H54 (cell line): ENCODE data around the gene TOR1AIP2.
A peak's percentile ranks its signal among the peaks of the same experiment; 100 is the strongest.

Source experiments
- DNase-seq: peaks from one replicate; pipeline ENCODE4 v3.0.0; 2011; ENCODE audit warnings: low spot score, mixed read lengths; ENCODE audit not compliant: insufficient read length
- FAIRE-seq: peaks from 3 replicates; lab custom pipeline; 2011; peaks lifted over from hg19 to GRCh38; lab: Jason Lieb, UNC
- POLR2A ChIP-seq: IDR thresholded peaks from 2 replicates; pipeline ENCODE4 v1.6.1; 2011; ENCODE audit warnings: low read depth, mild to moderate bottlenecking, low read length

Gene TOR1AIP2

DNA sequence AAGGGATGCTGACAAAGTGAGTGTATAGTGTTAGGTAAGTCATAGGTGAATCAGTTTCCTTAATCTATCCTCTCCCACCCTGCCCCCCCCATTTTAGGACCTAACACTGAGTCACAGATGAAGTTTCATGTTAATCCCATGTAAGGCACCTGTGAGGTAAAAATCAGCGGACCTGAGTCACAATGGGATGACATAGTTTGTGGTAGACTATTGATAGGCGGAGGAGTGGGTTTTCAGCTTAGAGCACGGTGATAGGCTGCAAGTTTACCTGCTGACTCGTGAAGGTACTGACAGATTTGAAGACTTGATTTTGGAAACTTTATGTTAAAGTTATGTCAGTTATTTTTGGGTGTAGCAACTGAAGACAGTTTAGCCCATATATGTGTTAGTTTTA, 6.1 kb upstream of the TOR1AIP2 start:
- no peak for DNase-seq
- no peak for TF ChIP-seq POLR2A
- no peak for FAIRE-seq

DNA sequence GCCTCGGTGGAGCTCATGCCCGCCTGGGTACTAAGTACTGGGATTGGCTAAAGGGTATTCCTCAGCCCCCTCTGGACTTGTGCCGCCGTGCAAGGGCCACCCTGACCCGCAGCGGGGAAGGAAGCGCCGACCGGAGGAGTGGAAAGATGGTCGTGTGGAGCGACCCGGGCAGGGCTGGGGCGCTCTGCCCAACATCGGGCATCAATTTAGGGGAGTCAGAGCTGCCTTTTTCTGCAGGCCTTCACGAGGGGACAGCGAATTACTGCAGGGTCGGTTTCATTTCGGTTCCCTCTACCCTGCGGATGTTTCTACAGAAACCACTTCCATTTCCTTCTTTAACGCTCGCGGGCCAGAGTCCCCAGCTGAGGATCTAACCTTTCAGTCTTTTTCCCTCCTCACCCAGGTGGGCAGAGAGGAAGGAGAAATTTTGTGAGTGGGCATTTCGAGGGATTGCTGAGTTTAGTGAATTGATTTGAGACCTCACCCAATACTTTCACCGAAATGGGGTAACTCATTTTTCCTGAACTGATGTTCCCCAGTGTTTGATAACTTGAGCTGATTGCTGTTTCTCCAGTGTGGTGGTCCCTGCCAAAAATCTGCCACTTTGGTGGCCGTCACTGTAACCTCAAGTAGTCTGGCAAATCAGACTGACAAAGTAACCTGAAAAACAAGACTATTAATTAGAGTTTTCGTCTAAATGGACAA, 5.6 kb upstream of the TOR1AIP2 start:
- no peak; the same call in 1 of the 2 replicates for TF ChIP-seq POLR2A
- FAIRE-seq = no peak

DNA sequence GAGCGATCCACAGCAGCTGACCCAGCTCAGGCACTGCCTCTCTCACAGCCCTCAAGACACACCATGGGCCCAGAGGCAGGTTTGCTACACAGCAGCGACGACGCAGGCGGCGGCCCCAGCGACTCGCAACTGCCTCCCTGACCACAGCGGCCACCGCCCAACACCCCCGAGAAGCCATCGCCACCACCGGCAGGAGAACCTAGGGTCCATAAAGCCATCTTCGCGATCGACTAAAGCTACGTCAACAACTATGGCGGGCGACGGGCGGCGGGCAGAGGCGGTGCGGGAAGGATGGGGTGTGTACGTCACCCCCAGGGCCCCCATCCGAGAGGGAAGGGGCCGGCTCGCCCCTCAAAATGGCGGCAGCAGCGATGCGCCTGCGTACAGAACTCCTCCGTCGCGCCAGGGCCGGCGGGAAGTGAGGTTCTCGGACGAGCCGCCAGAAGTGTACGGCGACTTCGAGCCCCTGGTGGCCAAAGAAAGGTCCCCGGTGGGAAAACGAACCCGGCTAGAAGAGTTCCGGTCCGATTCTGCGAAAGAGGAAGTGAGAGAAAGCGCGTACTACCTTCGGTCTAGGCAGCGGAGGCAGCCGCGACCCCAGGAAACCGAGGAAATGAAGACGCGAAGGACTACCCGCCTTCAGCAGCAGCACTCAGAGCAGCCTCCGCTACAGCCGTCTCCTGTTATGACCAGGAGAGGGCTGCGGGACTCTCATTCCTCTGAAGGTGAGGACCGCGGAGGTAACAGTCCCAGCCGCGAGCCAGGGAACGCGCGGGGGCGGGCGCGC, 4.8 kb upstream of the TOR1AIP2 start, which contains the start of gene TOR1AIP1:
Gene TOR1AIP1, plus strand, starts transcription at position 33 of the 787 bp plus-strand sequence. Its CDS starts 218 bp downstream, at position 251.
- peak; percentile 92 for TF ChIP-seq POLR2A
- FAIRE-seq = peak; percentile 64
- DNase-seq = peak; percentile 75

More for the DNA sequence above, 5.6 kb upstream of the TOR1AIP2 start:
- DNase-seq = peak; percentile 30

GRCh38 chr1:179881642-179882252, 4.1 kb upstream of the TOR1AIP2 start:
- FAIRE-seq (peak; percentile 75), DNase-seq (no peak)

GRCh38 chr1:179879797-179880196, 2.2 kb upstream of the TOR1AIP2 start:
- TF ChIP-seq POLR2A = no peak
- no peak for FAIRE-seq
- DNase-seq = no peak

More at GRCh38 chr1:179881642-179882252, 4.1 kb upstream of the TOR1AIP2 start:
- TF ChIP-seq POLR2A = no peak

DNA sequence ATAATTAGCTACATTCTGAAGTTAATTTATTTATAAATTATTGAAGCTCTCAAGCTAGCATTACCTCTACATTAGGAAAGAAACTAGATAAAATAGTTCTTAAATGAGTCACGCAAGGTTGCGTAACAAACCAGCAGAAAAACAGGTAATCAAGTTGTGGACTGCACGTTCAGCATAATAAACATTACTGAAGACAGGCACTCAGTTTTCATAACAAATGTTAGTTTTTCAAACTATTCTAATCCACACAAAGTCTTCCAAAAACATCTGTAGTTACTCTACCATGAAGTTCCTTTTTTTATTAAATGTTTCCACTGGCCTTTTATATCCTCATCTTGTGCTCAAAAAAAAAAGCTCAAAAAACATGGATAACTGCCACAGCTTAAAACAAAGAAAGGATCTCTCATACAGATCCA, 1.3 kb downstream of the TOR1AIP2 start:
- DNase-seq = no peak
- no peak for FAIRE-seq
- TF ChIP-seq POLR2A = no peak

DNA sequence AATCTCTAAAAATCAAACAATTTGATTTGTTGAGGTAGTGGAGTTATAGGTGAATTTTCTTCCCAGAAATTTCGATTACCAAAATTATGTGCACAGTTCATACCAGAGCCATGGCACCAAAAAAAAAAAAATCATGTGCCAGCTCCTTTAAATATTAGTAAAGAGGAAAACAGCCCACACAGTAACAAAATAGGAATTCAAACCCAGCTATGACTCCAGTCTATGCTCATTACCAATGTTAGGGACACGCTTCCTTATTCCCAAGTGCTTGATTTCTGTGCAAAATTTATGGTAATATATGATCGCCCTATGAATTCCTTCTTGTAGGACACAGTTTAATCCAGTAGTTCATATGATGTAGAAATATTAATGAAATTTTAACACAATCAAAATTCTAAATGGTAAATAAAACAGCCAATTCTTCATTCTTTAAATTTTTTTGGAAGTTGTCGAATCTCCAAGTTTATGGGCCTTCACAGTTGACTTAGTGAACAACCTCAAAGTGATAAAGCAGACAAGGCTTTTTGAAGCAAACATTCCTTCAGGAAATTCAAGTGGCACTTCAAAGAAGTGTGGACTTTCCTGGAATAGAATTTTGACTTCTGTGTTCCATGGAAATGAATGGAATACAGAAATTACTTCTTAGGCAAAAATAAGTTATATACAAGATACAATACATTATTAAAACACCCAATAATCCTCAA, 1.9 kb downstream of the TOR1AIP2 start:
- no peak for FAIRE-seq
- no peak for TF ChIP-seq POLR2A
- DNase-seq = no peak

DNA sequence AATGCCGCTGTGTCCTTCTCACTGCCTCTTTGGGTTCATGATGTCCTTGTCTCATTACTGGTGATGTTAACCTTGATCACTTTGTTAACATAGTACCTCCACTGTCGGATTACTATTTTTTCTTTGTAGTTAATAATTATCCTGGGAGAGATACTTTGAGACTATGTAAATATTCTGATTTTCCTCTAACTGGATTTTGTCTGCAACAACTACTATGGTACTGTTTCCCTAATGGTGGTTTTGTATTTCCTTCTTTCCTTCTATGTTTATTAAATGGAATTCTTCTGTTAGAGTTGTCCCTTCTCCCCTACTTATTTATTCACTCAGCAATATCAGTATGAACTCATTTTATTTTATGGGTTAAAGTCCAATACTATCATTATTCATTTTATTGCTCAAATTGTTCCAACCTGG, 4.2 kb downstream of the TOR1AIP2 start:
- TF ChIP-seq POLR2A = no peak
- FAIRE-seq = no peak
- DNase-seq = no peak

- no peak for DNase-seq
- no peak for TF ChIP-seq POLR2A
- FAIRE-seq = no peak
These were observed 5.0 kb downstream of the TOR1AIP2 start for GRCh38 chr1:179872558-179872957.

DNA sequence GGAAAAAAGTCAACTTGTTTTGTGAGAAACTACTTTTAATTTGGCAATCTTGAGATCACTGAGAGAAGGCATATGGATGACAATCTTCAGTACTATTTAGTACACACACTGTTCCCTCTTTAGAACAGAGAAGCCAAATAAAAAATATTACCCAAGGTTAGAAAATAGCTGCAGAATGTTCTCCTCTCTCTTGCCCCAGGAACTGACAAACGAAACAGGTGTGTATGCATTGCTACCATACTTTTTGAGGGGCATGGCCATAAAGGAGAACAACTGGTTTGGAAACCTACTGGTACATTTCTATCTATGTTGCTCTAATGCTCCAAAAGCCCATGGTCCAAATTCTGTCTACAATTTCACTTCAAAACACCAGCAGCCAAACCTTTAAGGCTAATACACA, 5.7 kb downstream of the TOR1AIP2 start:
- TF ChIP-seq POLR2A = no peak
- FAIRE-seq (no peak), DNase-seq (no peak)

DNA sequence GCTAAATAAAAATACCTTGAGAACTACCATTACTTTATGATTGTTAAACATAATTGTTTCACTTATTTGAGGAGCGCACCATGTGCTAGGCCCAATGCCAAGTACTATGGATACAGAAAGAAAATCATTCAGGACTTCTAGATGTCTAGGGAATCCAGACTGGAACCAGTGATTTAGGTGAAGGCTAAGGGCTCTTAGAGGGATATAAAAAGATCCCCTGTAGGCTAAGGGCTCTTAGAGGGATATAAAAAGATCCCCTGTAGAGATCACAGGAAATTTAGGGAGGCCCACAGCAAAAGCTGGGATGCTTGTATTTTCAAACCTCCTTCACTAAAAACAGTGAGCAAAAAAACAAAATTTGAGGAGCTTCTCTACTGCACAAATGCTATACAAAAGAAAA, 6.7 kb downstream of the TOR1AIP2 start:
- DNase-seq (no peak), FAIRE-seq (no peak)
- no peak for TF ChIP-seq POLR2A

DNA sequence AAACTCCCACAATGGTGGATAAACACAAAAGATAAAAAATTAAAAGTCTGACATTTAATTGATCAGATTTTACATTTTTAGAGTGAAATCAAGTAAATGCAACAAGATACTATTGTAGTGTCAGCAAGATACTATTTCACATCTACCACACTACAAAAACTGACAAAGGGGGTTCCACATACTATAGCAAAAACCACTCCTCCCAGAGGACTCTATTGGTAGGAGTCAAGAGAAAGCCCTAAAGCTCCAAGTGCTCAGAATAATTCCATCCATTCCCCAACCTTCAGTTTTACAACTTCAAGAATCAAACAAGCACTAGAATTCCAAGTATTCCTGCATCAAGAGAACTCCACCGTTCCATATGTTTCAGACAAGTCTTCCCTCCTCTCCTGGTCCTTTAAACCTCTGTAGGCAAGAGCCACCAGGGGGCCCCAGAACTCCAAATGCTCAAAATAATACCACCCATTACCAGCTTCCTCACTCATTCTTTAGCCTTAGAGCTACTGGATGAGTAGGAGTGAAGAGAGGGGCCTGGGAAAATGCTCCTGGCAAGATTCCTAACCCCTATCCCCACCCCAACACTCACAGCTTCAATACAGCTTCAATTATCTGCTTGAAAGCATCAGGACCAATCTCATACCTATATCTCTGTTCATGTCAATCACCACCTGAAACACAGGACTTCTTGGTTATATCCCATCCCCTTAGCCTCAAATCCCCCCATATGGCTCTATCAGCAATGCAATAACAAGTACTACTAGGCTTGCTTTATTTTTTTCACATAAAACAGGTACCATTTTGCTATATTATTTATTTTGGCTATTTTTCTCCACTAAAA, 9.9 kb downstream of the TOR1AIP2 start:
- FAIRE-seq (peak; percentile 84), DNase-seq (peak; percentile 11)
- no peak for TF ChIP-seq POLR2A

GRCh38 chr1:179866616-179867015, 11.0 kb downstream of the TOR1AIP2 start:
- FAIRE-seq (no peak), DNase-seq (no peak)
- no peak for TF ChIP-seq POLR2A

DNA sequence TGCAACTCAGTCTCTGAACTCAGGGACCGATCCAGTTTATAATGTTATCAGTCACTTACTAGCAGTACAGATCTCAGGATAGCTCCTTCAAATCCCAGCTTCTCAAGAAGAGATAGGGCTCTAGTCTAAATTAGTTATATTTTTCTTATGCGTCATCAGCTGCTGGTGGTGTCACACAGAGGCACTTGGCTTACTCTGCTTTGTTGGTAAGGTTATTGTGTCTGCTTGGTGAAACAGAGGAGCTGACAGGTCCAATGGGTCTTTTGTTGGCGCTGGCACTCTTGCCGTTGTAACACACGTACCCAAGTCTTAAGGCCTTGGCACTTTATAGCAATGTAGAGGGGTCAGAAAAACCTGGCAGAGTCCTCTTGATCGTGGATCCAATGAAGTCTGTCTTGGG, 12.2 kb downstream of the TOR1AIP2 start:
- DNase-seq = no peak
- TF ChIP-seq POLR2A = no peak
- FAIRE-seq = no peak
